HepG2 (cell line): ENCODE results near the gene SPRYD4. TPM values are rescaled to one million over a fixed set of nuclear protein-coding genes. Genes with fewer than 3 reads are reported as not detected.

Experiments used
- CREB1 ChIP-seq, 2 experiments: fragments of 450-650 bp in 1 of 2; IDR thresholded peaks; 2 replicates each; pipeline ENCODE4 v1.6.1; 2016 to 2017; ENCODE audit warnings: control low read depth in 1 of 2, mild to moderate bottlenecking in 1 of 2, missing compliant biosample characterization in 1 of 2, missing genetic modification characterization in 1 of 2
- E2F5 ChIP-seq: sonication (generic); formaldehyde crosslinking; conservative IDR thresholded peaks from 2 replicates; pipeline ENCODE4 v1.4.0; 2020; ENCODE audit warnings: missing genetic modification reagents
- ELF1 ChIP-seq: sonication (generic); formaldehyde crosslinking; IDR thresholded peaks from 2 replicates; pipeline ENCODE4 v1.4.0; 2020; ENCODE audit warnings: missing genetic modification reagents
- ERF ChIP-seq: IDR thresholded peaks from 2 replicates; pipeline ENCODE4 v1.6.1; 2018; ENCODE audit warnings: missing biosample characterization, missing genetic modification reagents
- ETS1 ChIP-seq: sonication (generic); formaldehyde crosslinking; IDR thresholded peaks from 2 replicates; pipeline ENCODE4 v1.4.0; 2020; ENCODE audit warnings: missing genetic modification reagents
- FOXJ3 ChIP-seq: sonication (generic); formaldehyde crosslinking; IDR thresholded peaks from 2 replicates; pipeline ENCODE4 v1.4.0; 2020; ENCODE audit warnings: missing genetic modification reagents, mild to moderate bottlenecking, borderline replicate concordance
- GTF2F1 ChIP-seq: fragments of 150-350 bp; IDR thresholded peaks from 2 replicates; pipeline ENCODE4 v1.6.1; 2014; ENCODE audit warnings: low read length
- KDM5B ChIP-seq: sonication (generic); formaldehyde crosslinking; IDR thresholded peaks from 2 replicates; pipeline ENCODE4 v1.4.0; 2020; ENCODE audit warnings: missing genetic modification reagents, mild to moderate bottlenecking, borderline replicate concordance
- MBNL3 ChIP-seq: fragments of 250-450 bp; sonication (Bioruptor Pico); conservative IDR thresholded peaks from 2 replicates; pipeline ENCODE4 v1.8.0; 2022; ENCODE audit warnings: mild to moderate bottlenecking, inconsistent platforms
- MED8 ChIP-seq: sonication (generic); formaldehyde crosslinking; IDR thresholded peaks from 2 replicates; pipeline ENCODE4 v1.8.1; 2023; ENCODE audit warnings: mild to moderate bottlenecking, missing genetic modification reagents; ENCODE audit not compliant: insufficient replicate concordance
- NCOA1 ChIP-seq: sonication (generic); formaldehyde crosslinking; IDR thresholded peaks from 2 replicates; pipeline ENCODE4 v1.9.0; 2021; ENCODE audit warnings: missing genetic modification reagents
- RFX3 ChIP-seq: IDR thresholded peaks from 2 replicates; pipeline ENCODE4 v1.6.1; 2016; ENCODE audit warnings: missing biosample characterization, missing genetic modification reagents
- SNAPC4 ChIP-seq: sonication (generic); formaldehyde crosslinking; IDR thresholded peaks from 2 replicates; pipeline ENCODE4 v1.4.0; 2020; ENCODE audit warnings: mild to moderate bottlenecking, missing genetic modification reagents
- TBP ChIP-seq: sonication (generic); formaldehyde crosslinking; IDR thresholded peaks from 2 replicates; pipeline ENCODE4 v1.5.0; 2020; ENCODE audit warnings: missing genetic modification reagents
- THAP11 ChIP-seq: IDR thresholded peaks from 2 replicates; pipeline ENCODE4 v1.6.1; 2016; ENCODE audit warnings: missing biosample characterization, missing genetic modification reagents
- ZBTB26 ChIP-seq: IDR thresholded peaks from 2 replicates; pipeline ENCODE4 v1.6.1; 2016; ENCODE audit warnings: missing compliant biosample characterization, missing genetic modification reagents, borderline replicate concordance
- ZNF160 ChIP-seq: sonication (generic); formaldehyde crosslinking; IDR thresholded peaks from 2 replicates; pipeline ENCODE4 v1.8.0; 2022; ENCODE audit warnings: mild to moderate bottlenecking, inconsistent platforms, missing genetic modification reagents
- ZNF264 ChIP-seq: sonication (generic); formaldehyde crosslinking; IDR thresholded peaks from 2 replicates; pipeline ENCODE4 v1.4.0; 2020; ENCODE audit warnings: missing genetic modification reagents
- ZNF598 ChIP-seq: sonication (generic); formaldehyde crosslinking; IDR thresholded peaks from 2 replicates; pipeline ENCODE4 v1.5.1; 2020; ENCODE audit warnings: mild to moderate bottlenecking, missing genetic modification reagents, borderline replicate concordance
- ZNF652 ChIP-seq: IDR thresholded peaks from 2 replicates; pipeline ENCODE4 v1.6.1; 2016; ENCODE audit warnings: low read depth, borderline replicate concordance
- ZNF703 ChIP-seq: sonication (generic); formaldehyde crosslinking; IDR thresholded peaks from 2 replicates; pipeline ENCODE4 v1.5.1; 2020; ENCODE audit warnings: missing genetic modification reagents, mild to moderate bottlenecking, moderate library complexity, borderline replicate concordance
- ZSCAN12 ChIP-seq: sonication (generic); formaldehyde crosslinking; IDR thresholded peaks from 2 replicates; pipeline ENCODE4 v1.9.0; 2021; ENCODE audit warnings: mild to moderate bottlenecking, missing genetic modification reagents
- polyA plus RNA-seq, 8 experiments: library from polyadenylated mRNA; depleted of rRNA in 3 of 8; stranded (reverse) in 7 of 8; unstranded in 1 of 8; fragments of >200 nt; fragmentation: Illumina TruSeq in 4 of 8; extraction: Trizol in 4 of 8; gene quantifications; 2 replicates each; pipeline versions ENCODE4 v1.2.1 to v1.2.3, GENCODE V29; 2011 to 2016; ENCODE audit warnings: low read depth in 4 of 8, missing spikeins in 1 of 8, mixed read lengths in 1 of 8; ENCODE audit not compliant: insufficient read depth in 1 of 8
- total RNA-seq, 5 experiments: library from RNA; depleted of rRNA; stranded (reverse); fragments of >200 nt; fragmentation: Illumina TruSeq; extraction: Trizol; gene quantifications; 2 replicates each; pipeline ENCODE4 v1.2.3, GENCODE V29; 2016; ENCODE audit warnings: low read depth in 1 of 5

The SPRYD4 gene
- total and polyA plus RNA-seq, 2 of the 13 experiments (the other 11 are each of a cell fraction or from before 2014, with no cell fraction given): 3.9 to 4.5 TPM

GRCh38 chr12:56448860-56449621, 19.3 kb upstream of the SPRYD4 start, which contains the start of gene TIMELESS (continued):
- peak; percentile 94 for TF ChIP-seq ETS1 (CRISPR knock-in tag)
- peak; percentile 46; the same call in 1 of the 2 replicates for TF ChIP-seq THAP11 (CRISPR knock-in tag)
- 0 out of 2 replicates have a peak, but pooled peaks have one; percentile 37 for TF ChIP-seq FOXJ3
- TF ChIP-seq ZSCAN12 (CRISPR knock-in tag): peak; percentile 42
- peak; percentile 68; the same call in 1 of the 2 replicates for TF ChIP-seq NCOA1 (CRISPR knock-in tag)
- TF ChIP-seq KDM5B (CRISPR knock-in tag): peak; percentile 92; the same call in 1 of the 2 replicates
- peak; percentile 89; the same call in 1 of the 2 replicates for TF ChIP-seq SNAPC4 (CRISPR knock-in tag)
- peak; percentile 35; the same call in 1 of the 2 replicates for TF ChIP-seq ELF1 (CRISPR knock-in tag)
- peak; percentile 70; the same call in 1 of the 2 replicates for TF ChIP-seq ZNF160
- peak; percentile 87 for TF ChIP-seq ZNF598
- TF ChIP-seq ZNF264: 0 out of 2 replicates have a peak, but pooled peaks have one; percentile 70
- peak; percentile 88 for TF ChIP-seq ERF (CRISPR knock-in tag)
- TF ChIP-seq ZNF652: no peak; the same call in 1 of the 2 replicates
- no peak for TF ChIP-seq CREB1 (IDR thresholded peaks at IDR 0.05)
- no peak; the same call in 1 of the 2 replicates for TF ChIP-seq CREB1 (CRISPR knock-in tag; IDR thresholded peaks at IDR 0.05)
- TF ChIP-seq GTF2F1: no peak
- TF ChIP-seq MED8 (CRISPR knock-in tag): peak; percentile 82
- no peak for TF ChIP-seq ZNF703
- TF ChIP-seq ZBTB26 (CRISPR knock-in tag): no peak
- no peak for TF ChIP-seq RFX3 (CRISPR knock-in tag)
- TF ChIP-seq E2F5 (CRISPR knock-in tag): peak; percentile 94
- TF ChIP-seq MBNL3 (CRISPR knock-in tag): no peak
- TF ChIP-seq TBP (CRISPR knock-in tag): no peak
